GM18498 (cell line): ENCODE measurements around the gene TBR1.

Experiments
- ATAC-seq: cut with Tn5 transposase; IDR thresholded peaks from one replicate; pipeline ENCODE4 v1.9.1; 2021; ENCODE audit warnings: mild to moderate bottlenecking, moderate library complexity; ENCODE audit not compliant: unreplicated experiment

Gene TBR1

GRCh38 chr2:161426922-161427663, 11.0 kb downstream of the TBR1 start:
- no peak for ATAC-seq

GRCh38 chr2:161427664-161428587, 11.8 kb downstream of the TBR1 start:
- ATAC-seq: no peak

GRCh38 chr2:161430386-161430785, 14.3 kb downstream of the TBR1 start:
- no peak for ATAC-seq

GRCh38 chr2:161432107-161432506, 16.0 kb downstream of the TBR1 start:
- ATAC-seq: no peak

- no peak for ATAC-seq
Measured at GRCh38 chr2:161434118-161434517, 18.0 kb downstream of the TBR1 start.

- no peak for ATAC-seq
Measured at GRCh38 chr2:161436411-161436810, 20.3 kb downstream of the TBR1 start.

GRCh38 chr2:161438598-161438997, 22.5 kb downstream of the TBR1 start:
- ATAC-seq: no peak

GRCh38 chr2:161445097-161445496, 29.0 kb downstream of the TBR1 start:
- no peak for ATAC-seq

- ATAC-seq: no peak
Measured at GRCh38 chr2:161448431-161448830, 32.3 kb downstream of the TBR1 start.

GRCh38 chr2:161471631-161472030, 55.5 kb downstream of the TBR1 start:
- no peak for ATAC-seq

- ATAC-seq: no peak
Measured at GRCh38 chr2:161474920-161475319, 58.8 kb downstream of the TBR1 start.
